ENCODE measurements around the gene ALG2.

ALG2 gene

GRCh38 chr9:99221621-99222415, at the start of gene ALG2, which contains the start of gene SEC61B:
Gene ALG2, minus strand, starts transcription at chr9:99221942. Its CDS starts 48 bp downstream, at chr9:99221894.
Gene SEC61B, plus strand, starts transcription at chr9:99222282. Its CDS starts 82 bp downstream, at chr9:99222364.
- peaks cover 23% of the 10 kb centered on the region for H3K36me3 ChIP-seq (ENCODE audit: insufficient read depth, low read length)
- no peaks in the 10 kb centered on the region for H3K9me3 ChIP-seq (ENCODE audit: low read depth, low read length)
- DNase-seq (ENCODE audit: low read depth, low spot score): peak; percentile 88
- TF ChIP-seq EZH2 (IDR thresholded peaks at IDR 0.05): no peak
- TF ChIP-seq POLR2AphosphoS5 (IDR thresholded peaks at IDR 0.05; ENCODE audit: borderline replicate concordance, low read depth, low read length): peak; percentile 94
- TF ChIP-seq FOXP2 (optimal IDR thresholded peaks at IDR 0.05; ENCODE audit: control extremely low read depth, extremely low read length, insufficient read depth): peak; percentile 9
- H3K9ac ChIP-seq (ENCODE audit: insufficient read length): peak within 1 kb of the TSS; percentile 97
- H3K4me3 ChIP-seq: peak within 1 kb of the TSS; percentile 94
- peak within 1 kb of the TSS; percentile 99 for H3K27ac ChIP-seq

GRCh38 chr9:99270491-99270890, 48.7 kb upstream of the ALG2 start:
- no peak overlapping the region for H3K27ac ChIP-seq
- H3K36me3 ChIP-seq (ENCODE audit: insufficient read depth, low read length): no peaks in the 10 kb centered on the region
- no peaks in the 10 kb centered on the region for H3K9me3 ChIP-seq (ENCODE audit: low read depth, low read length)
- no peak overlapping the region for H3K4me3 ChIP-seq
- H3K9ac ChIP-seq (ENCODE audit: insufficient read length): no peak overlapping the region
- TF ChIP-seq POLR2AphosphoS5 (IDR thresholded peaks at IDR 0.05; ENCODE audit: borderline replicate concordance, low read depth, low read length): no peak
- no peak for TF ChIP-seq FOXP2 (optimal IDR thresholded peaks at IDR 0.05; ENCODE audit: control extremely low read depth, extremely low read length, insufficient read depth)
- no peak for TF ChIP-seq EZH2 (IDR thresholded peaks at IDR 0.05)
- no peak for DNase-seq (ENCODE audit: low read depth, low spot score)

GRCh38 chr9:99269416-99269815, 47.7 kb upstream of the ALG2 start:
- Histone ChIP-seq H3K9me3 (ENCODE audit: low read depth, low read length) (no peaks in the 10 kb centered on the region), H3K27ac (no peak overlapping the region), H3K9ac (ENCODE audit: insufficient read length) (no peak overlapping the region), H3K36me3 (ENCODE audit: insufficient read depth, low read length) (no peaks in the 10 kb centered on the region), H3K4me3 (no peak overlapping the region)
- TF ChIP-seq POLR2AphosphoS5 (IDR thresholded peaks at IDR 0.05; ENCODE audit: borderline replicate concordance, low read depth, low read length) (no peak), FOXP2 (optimal IDR thresholded peaks at IDR 0.05; ENCODE audit: control extremely low read depth, extremely low read length, insufficient read depth) (no peak), EZH2 (IDR thresholded peaks at IDR 0.05) (no peak)
- DNase-seq (ENCODE audit: low read depth, low spot score): no peak

GRCh38 chr9:99266255-99267023, 44.7 kb upstream of the ALG2 start:
- no peaks in the 10 kb centered on the region for H3K9me3 ChIP-seq (ENCODE audit: low read depth, low read length)
- TF ChIP-seq EZH2 (IDR thresholded peaks at IDR 0.05): no peak
- TF ChIP-seq FOXP2 (optimal IDR thresholded peaks at IDR 0.05; ENCODE audit: control extremely low read depth, extremely low read length, insufficient read depth): peak; percentile 32
- no peak for TF ChIP-seq POLR2AphosphoS5 (IDR thresholded peaks at IDR 0.05; ENCODE audit: borderline replicate concordance, low read depth, low read length)
- no peaks in the 10 kb centered on the region for H3K36me3 ChIP-seq (ENCODE audit: insufficient read depth, low read length)
- DNase-seq (ENCODE audit: low read depth, low spot score): peak; percentile 37
- no peak overlapping the region for H3K9ac ChIP-seq (ENCODE audit: insufficient read length)
- no peak overlapping the region for H3K27ac ChIP-seq
- peak overlapping the region; percentile 44; the same call in 1 of the 2 replicates for H3K4me3 ChIP-seq

- Histone ChIP-seq H3K27ac (no peak overlapping the region), H3K4me3 (no peak overlapping the region), H3K36me3 (ENCODE audit: insufficient read depth, low read length) (no peaks in the 10 kb centered on the region), H3K9ac (ENCODE audit: insufficient read length) (no peak overlapping the region), H3K9me3 (ENCODE audit: low read depth, low read length) (no peaks in the 10 kb centered on the region)
- no peak for DNase-seq (ENCODE audit: low read depth, low spot score)
- TF ChIP-seq EZH2 (IDR thresholded peaks at IDR 0.05) (no peak), POLR2AphosphoS5 (IDR thresholded peaks at IDR 0.05; ENCODE audit: borderline replicate concordance, low read depth, low read length) (no peak), FOXP2 (optimal IDR thresholded peaks at IDR 0.05; ENCODE audit: control extremely low read depth, extremely low read length, insufficient read depth) (no peak)
Measured at GRCh38 chr9:99265691-99266090, 43.9 kb upstream of the ALG2 start.

- TF ChIP-seq EZH2 (IDR thresholded peaks at IDR 0.05) (no peak), POLR2AphosphoS5 (IDR thresholded peaks at IDR 0.05; ENCODE audit: borderline replicate concordance, low read depth, low read length) (no peak), FOXP2 (optimal IDR thresholded peaks at IDR 0.05; ENCODE audit: control extremely low read depth, extremely low read length, insufficient read depth) (no peak)
- Histone ChIP-seq H3K9me3 (ENCODE audit: low read depth, low read length) (no peaks in the 10 kb centered on the region), H3K4me3 (no peak overlapping the region), H3K9ac (ENCODE audit: insufficient read length) (no peak overlapping the region), H3K27ac (no peak overlapping the region), H3K36me3 (ENCODE audit: insufficient read depth, low read length) (no peaks in the 10 kb centered on the region)
- DNase-seq (ENCODE audit: low read depth, low spot score): no peak
Measured at GRCh38 chr9:99264070-99264680, 42.4 kb upstream of the ALG2 start.

- Histone ChIP-seq H3K4me3 (no peak overlapping the region), H3K27ac (no peak overlapping the region), H3K9ac (ENCODE audit: insufficient read length) (no peak overlapping the region), H3K9me3 (ENCODE audit: low read depth, low read length) (no peaks in the 10 kb centered on the region), H3K36me3 (ENCODE audit: insufficient read depth, low read length) (no peaks in the 10 kb centered on the region)
- DNase-seq (ENCODE audit: low read depth, low spot score): no peak
- no peak for TF ChIP-seq EZH2 (IDR thresholded peaks at IDR 0.05)
- no peak for TF ChIP-seq POLR2AphosphoS5 (IDR thresholded peaks at IDR 0.05; ENCODE audit: borderline replicate concordance, low read depth, low read length)
- no peak for TF ChIP-seq FOXP2 (optimal IDR thresholded peaks at IDR 0.05; ENCODE audit: control extremely low read depth, extremely low read length, insufficient read depth)
Measured at GRCh38 chr9:99262949-99263418, 41.2 kb upstream of the ALG2 start.

- TF ChIP-seq EZH2 (IDR thresholded peaks at IDR 0.05) (no peak), FOXP2 (optimal IDR thresholded peaks at IDR 0.05; ENCODE audit: control extremely low read depth, extremely low read length, insufficient read depth) (no peak), POLR2AphosphoS5 (IDR thresholded peaks at IDR 0.05; ENCODE audit: borderline replicate concordance, low read depth, low read length) (no peak)
- no peak overlapping the region for H3K4me3 ChIP-seq
- no peaks in the 10 kb centered on the region for H3K9me3 ChIP-seq (ENCODE audit: low read depth, low read length)
- H3K27ac ChIP-seq: no peak overlapping the region
- no peaks in the 10 kb centered on the region for H3K36me3 ChIP-seq (ENCODE audit: insufficient read depth, low read length)
- no peak for DNase-seq (ENCODE audit: low read depth, low spot score)
- H3K9ac ChIP-seq (ENCODE audit: insufficient read length): no peak overlapping the region
Measured at GRCh38 chr9:99261923-99262322, 40.2 kb upstream of the ALG2 start.
